Sigmoid colon (tissue), 7 donors: ENCODE results near the gene MORN1. TPM values are rescaled to one million over a fixed set of nuclear protein-coding genes. Genes with fewer than 3 reads are reported as not detected.

Source experiments
- DNase-seq: peaks from one replicate; pipeline ENCODE4 v3.0.0-alpha.2; 2019
- H3K27ac ChIP-seq, 4 donors: fragments of 200-600 bp; sonication (generic); one replicate each; pipeline ENCODE4 v1.5.1; 2016 to 2019; ENCODE audit warnings: mild to moderate bottlenecking in 1 of 4
- H3K27me3 ChIP-seq, 3 donors: fragments of 200-600 bp; sonication (generic); one replicate each; pipeline ENCODE4 v1.5.1; 2019; ENCODE audit warnings: mild to moderate bottlenecking in 1 of 3
- H3K36me3 ChIP-seq, 4 donors: fragments of 200-600 bp; sonication (generic); one replicate each; pipeline ENCODE4 v1.5.1; 2016 to 2019
- H3K4me1 ChIP-seq, 4 donors: fragments of 200-600 bp; sonication (generic); one replicate each; pipeline ENCODE4 v1.5.1; 2017 to 2019
- H3K4me3 ChIP-seq, 4 donors: fragments of 200-600 bp; sonication (generic); one replicate each; pipeline ENCODE4 v1.5.1; 2017 to 2019; ENCODE audit warnings: mild to moderate bottlenecking in 2 of 4, moderate library complexity in 1 of 4
- H3K9me3 ChIP-seq, 4 donors: fragments of 200-600 bp in 3 of 4; sonication (generic) in 3 of 4; one replicate each; pipeline versions ENCODE4 v1.5.1 to v1.6.1; 2013 to 2019
- CTCF ChIP-seq, 4 experiments: fragments of 450-650 bp in 3 of 4; fragments of 200-600 bp in 1 of 4; IDR thresholded peaks; one replicate each; pipeline ENCODE4 v1.5.1; 2016 to 2019; ENCODE audit warnings: antibody characterized with exemption in 4 of 4, mild to moderate bottlenecking in 3 of 4, moderate library complexity in 2 of 4
- EP300 ChIP-seq, 4 donors: sonication (generic); formaldehyde crosslinking; IDR thresholded peaks; one replicate each; pipeline ENCODE4 v1.6.1; 2017; ENCODE audit warnings: antibody characterized with exemption in 4 of 4
- POLR2A ChIP-seq, 2 donors: fragments of 450-650 bp; IDR thresholded peaks; one replicate each; pipeline ENCODE4 v1.6.1; 2016; ENCODE audit warnings: antibody characterized with exemption in 2 of 2, mild to moderate bottlenecking in 2 of 2, moderate library complexity in 2 of 2
- POLR2AphosphoS5 ChIP-seq, 4 donors: sonication (generic); formaldehyde crosslinking; IDR thresholded peaks; one replicate each; pipeline ENCODE4 v1.6.1; 2017; ENCODE audit warnings: antibody characterized with exemption in 4 of 4
- WGBS, 2 donors: extraction: QIAGEN DNeasy Blood & Tissue Kit; methylation state at CpG; one replicate each; pipeline ENCODE4 v1.1.7; 2013; 5-methylcytosine and 5-hydroxymethylcytosine counted together
- intact Hi-C: fragments of 100-400 bp; cut with DNase I; formaldehyde crosslinking; loops from one replicate; pipeline ENCODE4 v1.15.1; 2023
- polyA plus RNA-seq, 3 donors: library from polyadenylated mRNA; stranded (reverse); fragments of 200-250 nt; gene quantifications; one replicate each; pipeline ENCODE4 v1.2.3, GENCODE V29; 2013
- total RNA-seq, 4 donors: library from RNA; depleted of rRNA; stranded (reverse); fragments of >200 nt; gene quantifications; one replicate each; pipeline ENCODE4 v1.1.0, GENCODE V29; 2016
- donor health status: healthy with polysubstance abuse.
- donor health status: Bipolar disorder and iron deficiency.
- donor health status: healthy.

Gene MORN1
- total and polyA plus RNA-seq, 7 donors: 2.4 to 9.1 (median 6.4) TPM

GRCh38 chr1:2350911-2351655, 40.3 kb downstream of the MORN1 start:
- DNase-seq: peak; percentile 35
- intact Hi-C loops: no loop called here

GRCh38 chr1:2350501-2350900, 40.9 kb downstream of the MORN1 start:
- no peak overlapping the region for H3K27ac ChIP-seq
- TF ChIP-seq POLR2A (IDR thresholded peaks at IDR 0.05) (no peak), POLR2AphosphoS5 (IDR thresholded peaks at IDR 0.05) (no peak), CTCF (IDR thresholded peaks at IDR 0.05) (no peak), EP300 (IDR thresholded peaks at IDR 0.05) (no peak)
- peak; percentile 52 for DNase-seq
- H3K9me3 ChIP-seq: no peaks in the 10 kb centered on the region
- H3K4me1 ChIP-seq: peaks cover 0 to 20% (median 11%) of the 10 kb centered on the region in 4 donors
- H3K36me3 ChIP-seq: no peaks in the 10 kb centered on the region
- intact Hi-C loops: no loop called here
- 85 to 90% methylated on average over 10 of the region's 10 CpGs for WGBS, 2 donors
- H3K27me3 ChIP-seq: no peaks in the 10 kb centered on the region
- H3K4me3 ChIP-seq: no peak overlapping the region

More at GRCh38 chr1:2350911-2351655, 40.3 kb downstream of the MORN1 start:
- Histone ChIP-seq H3K36me3 (no peaks in the 10 kb centered on the region), H3K9me3 (no peaks in the 10 kb centered on the region), H3K27me3 (no peaks in the 10 kb centered on the region), H3K4me1 (peaks cover 0 to 23% (median 15%) of the 10 kb centered on the region in 4 donors), H3K4me3 (no peak overlapping the region), H3K27ac (no peak overlapping the region)
- TF ChIP-seq POLR2A (IDR thresholded peaks at IDR 0.05) (no peak), EP300 (IDR thresholded peaks at IDR 0.05) (no peak), CTCF (IDR thresholded peaks at IDR 0.05) (no peak), POLR2AphosphoS5 (IDR thresholded peaks at IDR 0.05) (no peak)
- WGBS, 2 donors: 87 to 90% methylated on average over 31 of the region's 31 CpGs

- H3K4me1 ChIP-seq: peaks cover 0 to 13% (median 4%) of the 10 kb centered on the region in 4 donors
- H3K4me3 ChIP-seq: no peak overlapping the region
- peak; percentile 48 for DNase-seq
- no peaks in the 10 kb centered on the region for H3K36me3 ChIP-seq
- no peak for TF ChIP-seq CTCF (IDR thresholded peaks at IDR 0.05)
- no peak for TF ChIP-seq POLR2A (IDR thresholded peaks at IDR 0.05)
- TF ChIP-seq EP300 (IDR thresholded peaks at IDR 0.05): no peak
- TF ChIP-seq POLR2AphosphoS5 (IDR thresholded peaks at IDR 0.05): no peak
- H3K9me3 ChIP-seq: no peaks in the 10 kb centered on the region
- H3K27me3 ChIP-seq: no peaks in the 10 kb centered on the region
- WGBS, 2 donors: 88 to 89% methylated on average over 9 of the region's 9 CpGs
- no peak overlapping the region for H3K27ac ChIP-seq
- intact Hi-C loops: no loop called here
Measured at GRCh38 chr1:2349806-2350205, 41.5 kb downstream of the MORN1 start.

GRCh38 chr1:2348346-2349325, 42.7 kb downstream of the MORN1 start:
- WGBS, 2 donors: 92 to 95% methylated on average over 59 of the region's 59 CpGs
- Histone ChIP-seq H3K36me3 (no peaks in the 10 kb centered on the region), H3K27me3 (no peaks in the 10 kb centered on the region), H3K4me3 (no peak overlapping the region), H3K9me3 (no peaks in the 10 kb centered on the region), H3K27ac (no peak overlapping the region), H3K4me1 (peaks cover 0 to 9% (median 0%) of the 10 kb centered on the region in 4 donors)
- DNase-seq: peak; percentile 53
- TF ChIP-seq POLR2A (IDR thresholded peaks at IDR 0.05) (no peak), POLR2AphosphoS5 (IDR thresholded peaks at IDR 0.05) (no peak), CTCF (IDR thresholded peaks at IDR 0.05) (no peak), EP300 (IDR thresholded peaks at IDR 0.05) (no peak)
- intact Hi-C loops: no loop called here
